Measurements from ENCODE around the gene BPIFA3.

DNA sequence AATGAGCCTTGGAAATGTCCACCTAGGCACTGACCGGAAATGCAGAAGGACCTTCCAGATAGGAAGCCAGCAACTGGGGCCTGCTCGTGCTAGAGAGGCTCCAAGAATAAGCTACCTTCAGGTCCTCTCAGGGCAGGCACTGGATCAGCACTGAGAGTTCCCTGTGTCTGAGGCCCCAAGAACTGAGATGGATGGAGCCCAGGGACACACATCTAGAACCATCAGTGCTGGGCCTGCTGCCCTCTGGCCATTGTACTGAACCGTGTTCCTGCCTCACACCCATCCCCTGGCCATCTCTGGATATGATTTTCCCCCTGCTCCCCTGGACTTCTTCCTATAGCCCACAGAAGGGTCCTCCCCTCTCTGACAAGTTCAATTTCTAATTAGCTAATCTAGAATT, 28.9 kb downstream of the BPIFA3 start:
- TF ChIP-seq, protein P1, sequence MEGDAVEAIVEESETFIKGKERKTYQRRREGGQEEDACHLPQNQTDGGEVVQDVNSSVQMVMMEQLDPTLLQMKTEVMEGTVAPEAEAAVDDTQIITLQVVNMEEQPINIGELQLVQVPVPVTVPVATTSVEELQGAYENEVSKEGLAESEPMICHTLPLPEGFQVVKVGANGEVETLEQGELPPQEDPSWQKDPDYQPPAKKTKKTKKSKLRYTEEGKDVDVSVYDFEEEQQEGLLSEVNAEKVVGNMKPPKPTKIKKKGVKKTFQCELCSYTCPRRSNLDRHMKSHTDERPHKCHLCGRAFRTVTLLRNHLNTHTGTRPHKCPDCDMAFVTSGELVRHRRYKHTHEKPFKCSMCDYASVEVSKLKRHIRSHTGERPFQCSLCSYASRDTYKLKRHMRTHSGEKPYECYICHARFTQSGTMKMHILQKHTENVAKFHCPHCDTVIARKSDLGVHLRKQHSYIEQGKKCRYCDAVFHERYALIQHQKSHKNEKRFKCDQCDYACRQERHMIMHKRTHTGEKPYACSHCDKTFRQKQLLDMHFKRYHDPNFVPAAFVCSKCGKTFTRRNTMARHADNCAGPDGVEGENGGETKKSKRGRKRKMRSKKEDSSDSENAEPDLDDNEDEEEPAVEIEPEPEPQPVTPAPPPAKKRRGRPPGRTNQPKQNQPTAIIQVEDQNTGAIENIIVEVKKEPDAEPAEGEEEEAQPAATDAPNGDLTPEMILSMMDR (IDR thresholded peaks at IDR 0.05) = no peak
- no peak for TF ChIP-seq POLR2A (IDR thresholded peaks at IDR 0.05)

All from sigmoid colon (tissue), 3 donors.